Lower leg skin (tissue), 4 donors: Measurements from ENCODE around the gene SYT2. TPM values are rescaled to one million over a fixed set of nuclear protein-coding genes. Genes with fewer than 3 reads are reported as not detected.
A peak's percentile ranks its signal among the peaks of the same experiment; 100 is the strongest.

Source experiments
- DNase-seq, 2 donors: peaks; one replicate each; pipeline ENCODE4 v3.0.0-alpha.2; 2019; ENCODE audit warnings: low spot score in 2 of 2
- H3K4me3 ChIP-seq: fragments of 200-600 bp; sonication (generic); 2 replicates; pipeline ENCODE4 v1.5.1; 2017; ENCODE audit warnings: mild to moderate bottlenecking, low read depth; ENCODE audit not compliant: poor library complexity, severe bottlenecking
- POLR2A ChIP-seq, 2 donors: fragments of 450-650 bp; IDR thresholded peaks; one replicate each; pipeline ENCODE4 v1.6.1; 2016 to 2017; ENCODE audit warnings: antibody characterized with exemption in 2 of 2, mild to moderate bottlenecking in 1 of 2, moderate library complexity in 1 of 2
- WGBS, 2 donors: methylation state at CpG; one replicate each; pipeline ENCODE4 v1.1.5; 2018; 5-methylcytosine and 5-hydroxymethylcytosine counted together
- intact Hi-C: fragments of 100-400 bp; cut with DNase I; formaldehyde crosslinking; loops from one replicate; pipeline ENCODE4 v1.15.0; 2023; ENCODE audit warnings: low total_unique reads
- total RNA-seq, 4 donors: library from RNA; depleted of rRNA; stranded (reverse); fragments of >200 nt; gene quantifications; one replicate each; pipeline ENCODE4 v1.1.0, GENCODE V29; 2016
- TF ChIP-seq, protein P1 (sequence below), 3 donors: fragments of 450-650 bp; IDR thresholded peaks; one replicate each; pipeline ENCODE4 v1.5.1; 2016; ENCODE audit warnings: antibody characterized with exemption in 3 of 3, mild to moderate bottlenecking in 3 of 3, moderate library complexity in 2 of 3

The SYT2 gene
- not detected for total RNA-seq

DNA sequence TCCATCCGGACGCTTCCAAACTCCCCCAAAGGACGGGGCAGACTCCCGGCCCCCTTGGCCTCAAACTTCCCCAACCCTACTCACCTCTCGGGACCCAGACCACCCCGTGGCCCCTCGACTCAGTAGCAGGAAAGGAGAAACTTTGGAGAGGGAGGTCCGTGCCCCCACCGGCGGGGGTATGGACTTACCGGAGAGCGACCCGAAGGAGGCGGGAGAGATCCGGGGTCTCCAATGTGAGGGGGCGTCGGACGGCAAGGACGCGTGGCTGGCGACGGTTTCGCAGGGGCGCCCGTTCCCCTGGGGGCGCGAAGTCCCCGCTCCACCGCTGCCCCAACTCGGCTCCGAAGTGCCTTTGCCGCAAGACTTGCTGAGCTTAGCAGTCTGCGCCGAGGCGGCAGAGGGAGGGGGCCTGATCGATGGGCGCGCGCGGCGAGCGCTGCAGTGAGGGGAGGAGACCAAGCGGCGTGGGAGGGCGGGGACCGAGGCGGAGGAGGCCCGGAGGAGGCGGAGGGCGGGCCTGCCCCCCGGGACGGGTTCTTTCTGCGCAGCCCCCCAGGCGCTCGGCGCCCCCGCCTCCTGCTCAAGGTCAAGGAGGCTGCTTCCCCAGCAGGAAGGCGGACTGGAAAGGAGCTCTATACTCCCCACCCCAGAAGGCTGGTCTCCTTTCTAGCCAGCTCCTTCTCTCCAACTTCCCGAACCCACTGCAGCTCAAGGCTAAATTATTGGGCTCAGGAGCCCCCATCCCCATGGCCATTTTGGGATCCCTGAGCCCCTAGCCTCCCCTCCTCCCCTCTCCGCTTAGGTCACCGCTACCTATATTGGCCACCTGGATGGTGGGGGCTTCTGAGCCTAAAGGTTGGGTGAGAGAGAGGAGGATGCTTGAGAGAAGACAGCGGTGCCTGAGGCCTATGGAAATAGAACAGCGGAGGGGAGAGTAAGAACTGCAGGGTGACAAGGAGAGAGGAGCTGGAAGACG, at the start of gene SYT2:
Gene SYT2, minus strand, starts transcription at position 385 of the 976 bp plus-strand sequence. CDS start 104,682 bp downstream, outside the sequence.
- DNase-seq, result peak in 1 of 2 donors; percentile 82
- intact Hi-C loops, result loop anchor here (10.0 kb wide), 1 partner anchor 526 kb away; no protein-coding TSS in a partner anchor
- no peak within 1 kb of the TSS for H3K4me3 ChIP-seq
- 7% methylated on average over 37 to 53 of the region's 64 CpGs for WGBS, 2 donors
- TF ChIP-seq, protein P1, sequence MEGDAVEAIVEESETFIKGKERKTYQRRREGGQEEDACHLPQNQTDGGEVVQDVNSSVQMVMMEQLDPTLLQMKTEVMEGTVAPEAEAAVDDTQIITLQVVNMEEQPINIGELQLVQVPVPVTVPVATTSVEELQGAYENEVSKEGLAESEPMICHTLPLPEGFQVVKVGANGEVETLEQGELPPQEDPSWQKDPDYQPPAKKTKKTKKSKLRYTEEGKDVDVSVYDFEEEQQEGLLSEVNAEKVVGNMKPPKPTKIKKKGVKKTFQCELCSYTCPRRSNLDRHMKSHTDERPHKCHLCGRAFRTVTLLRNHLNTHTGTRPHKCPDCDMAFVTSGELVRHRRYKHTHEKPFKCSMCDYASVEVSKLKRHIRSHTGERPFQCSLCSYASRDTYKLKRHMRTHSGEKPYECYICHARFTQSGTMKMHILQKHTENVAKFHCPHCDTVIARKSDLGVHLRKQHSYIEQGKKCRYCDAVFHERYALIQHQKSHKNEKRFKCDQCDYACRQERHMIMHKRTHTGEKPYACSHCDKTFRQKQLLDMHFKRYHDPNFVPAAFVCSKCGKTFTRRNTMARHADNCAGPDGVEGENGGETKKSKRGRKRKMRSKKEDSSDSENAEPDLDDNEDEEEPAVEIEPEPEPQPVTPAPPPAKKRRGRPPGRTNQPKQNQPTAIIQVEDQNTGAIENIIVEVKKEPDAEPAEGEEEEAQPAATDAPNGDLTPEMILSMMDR (IDR thresholded peaks at IDR 0.05), result no peak
- no peak for TF ChIP-seq POLR2A (IDR thresholded peaks at IDR 0.05)

DNA sequence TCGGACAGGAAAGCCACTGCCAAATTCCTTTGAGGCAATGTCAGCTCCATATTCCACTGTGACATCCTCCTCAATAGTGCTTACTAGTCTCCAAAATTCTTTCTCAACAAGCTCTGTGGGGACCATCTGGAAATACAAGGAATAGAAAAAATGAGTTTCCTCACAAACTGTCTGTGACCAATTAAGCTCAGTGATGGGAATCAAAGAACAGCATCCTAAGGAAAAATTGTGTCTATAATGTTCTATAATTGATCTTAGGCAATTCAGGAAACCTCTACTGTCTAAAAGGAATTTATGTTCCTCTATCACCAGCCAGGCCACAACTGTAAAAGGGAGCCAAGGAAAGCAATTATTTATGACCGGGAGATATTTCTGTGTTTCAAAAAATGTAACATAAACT, 46.1 kb upstream of the SYT2 start:
- no peak overlapping the region for H3K4me3 ChIP-seq
- DNase-seq, result no peak
- intact Hi-C loops, result no loop called here
- TF ChIP-seq, protein P1 (IDR thresholded peaks at IDR 0.05), result no peak
- no peak for TF ChIP-seq POLR2A (IDR thresholded peaks at IDR 0.05)
- WGBS, 2 donors, result 76% methylated on average over 2 of the region's 2 CpGs

DNA sequence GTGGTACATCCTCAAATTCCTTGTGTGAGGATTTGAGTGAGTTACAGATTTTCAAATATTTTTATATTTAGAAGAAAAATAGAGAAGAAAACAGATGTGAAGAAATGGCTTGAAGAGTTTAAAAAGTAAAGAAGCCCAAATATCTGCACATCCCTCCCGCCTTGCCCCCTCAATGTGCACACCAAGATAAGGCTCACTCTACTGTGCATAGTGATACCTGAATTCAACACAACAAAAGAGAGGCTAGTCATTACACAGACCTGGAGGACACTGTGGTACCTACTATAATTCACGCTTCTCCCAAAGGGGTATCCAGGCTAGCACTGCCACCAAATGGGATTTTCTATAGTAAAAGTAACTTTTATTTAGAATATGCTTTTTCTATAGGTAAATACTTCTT, 44.0 kb upstream of the SYT2 start:
- WGBS, 2 donors, result 99 to 100% methylated on average over 2 of the region's 2 CpGs
- H3K4me3 ChIP-seq, result no peak overlapping the region
- TF ChIP-seq, protein P1 (IDR thresholded peaks at IDR 0.05), result no peak
- no peak for TF ChIP-seq POLR2A (IDR thresholded peaks at IDR 0.05)
- DNase-seq, result no peak
- intact Hi-C loops, result no loop called here

DNA sequence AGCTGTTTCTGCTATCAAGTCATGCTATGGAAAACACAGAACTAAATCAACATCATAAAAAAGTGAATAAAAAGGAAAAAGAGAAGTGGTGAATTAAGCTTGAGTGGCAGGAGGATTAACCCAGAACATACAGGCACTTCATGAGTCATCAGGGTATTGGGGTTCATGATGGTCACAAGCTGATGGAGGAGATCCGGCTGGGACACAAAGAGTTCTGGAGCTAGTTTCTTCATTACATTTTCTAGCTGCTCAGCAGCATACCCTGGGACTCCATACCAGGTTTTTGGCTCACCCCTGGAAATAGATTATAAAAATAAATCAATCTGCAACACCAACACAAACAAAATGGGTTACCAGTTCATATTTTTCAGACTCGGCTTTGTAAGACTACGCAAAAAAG, 42.5 kb upstream of the SYT2 start:
- no peak for DNase-seq
- H3K4me3 ChIP-seq, result no peak overlapping the region
- 59 to 70% methylated on average over 3 of the region's 3 CpGs for WGBS, 2 donors
- intact Hi-C loops, result no loop called here
- TF ChIP-seq, protein P1 (IDR thresholded peaks at IDR 0.05), result no peak
- TF ChIP-seq POLR2A (IDR thresholded peaks at IDR 0.05), result no peak

DNA sequence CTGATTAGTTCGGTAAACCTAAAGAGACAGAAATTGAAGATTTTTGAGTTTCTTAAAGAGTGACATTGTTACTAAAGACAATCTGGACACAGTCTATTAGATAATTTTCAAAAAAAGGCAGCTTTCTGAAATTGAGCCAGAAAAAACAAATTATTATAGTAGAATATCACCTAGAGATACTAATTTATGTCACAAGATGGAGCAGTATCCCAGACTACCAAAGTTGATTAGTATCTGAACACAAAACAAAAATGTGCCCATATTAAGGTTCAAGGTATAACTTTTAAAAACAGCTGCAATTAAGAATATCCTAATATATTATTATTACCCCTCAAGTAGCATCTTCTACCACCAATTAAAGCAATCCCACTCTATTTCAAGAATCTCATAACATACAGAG, 40.5 kb upstream of the SYT2 start:
- DNase-seq, result no peak
- intact Hi-C loops, result no loop called here
- TF ChIP-seq, protein P1 (IDR thresholded peaks at IDR 0.05), result no peak
- no peak for TF ChIP-seq POLR2A (IDR thresholded peaks at IDR 0.05)
- H3K4me3 ChIP-seq, result no peak overlapping the region
- WGBS, 2 donors, result 82 to 93% methylated on average over 1 of the region's 1 CpG
